ENCODE data around the gene SP7.
"Not testable (repeated sequence)": the region's sequence is repeated elsewhere in the genome, so short reads cannot be mapped to it uniquely, and the experiment has no call there.

GRCh38 chr12:53373554-53374133, 37.5 kb upstream of the SP7 start:
- TF ChIP-seq, protein P1, sequence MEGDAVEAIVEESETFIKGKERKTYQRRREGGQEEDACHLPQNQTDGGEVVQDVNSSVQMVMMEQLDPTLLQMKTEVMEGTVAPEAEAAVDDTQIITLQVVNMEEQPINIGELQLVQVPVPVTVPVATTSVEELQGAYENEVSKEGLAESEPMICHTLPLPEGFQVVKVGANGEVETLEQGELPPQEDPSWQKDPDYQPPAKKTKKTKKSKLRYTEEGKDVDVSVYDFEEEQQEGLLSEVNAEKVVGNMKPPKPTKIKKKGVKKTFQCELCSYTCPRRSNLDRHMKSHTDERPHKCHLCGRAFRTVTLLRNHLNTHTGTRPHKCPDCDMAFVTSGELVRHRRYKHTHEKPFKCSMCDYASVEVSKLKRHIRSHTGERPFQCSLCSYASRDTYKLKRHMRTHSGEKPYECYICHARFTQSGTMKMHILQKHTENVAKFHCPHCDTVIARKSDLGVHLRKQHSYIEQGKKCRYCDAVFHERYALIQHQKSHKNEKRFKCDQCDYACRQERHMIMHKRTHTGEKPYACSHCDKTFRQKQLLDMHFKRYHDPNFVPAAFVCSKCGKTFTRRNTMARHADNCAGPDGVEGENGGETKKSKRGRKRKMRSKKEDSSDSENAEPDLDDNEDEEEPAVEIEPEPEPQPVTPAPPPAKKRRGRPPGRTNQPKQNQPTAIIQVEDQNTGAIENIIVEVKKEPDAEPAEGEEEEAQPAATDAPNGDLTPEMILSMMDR (IDR thresholded peaks at IDR 0.05; ENCODE audit: low read length), result not testable (repeated sequence)
- not testable (repeated sequence) for TF ChIP-seq EZH2 (optimal IDR thresholded peaks at IDR 0.05; ENCODE audit: low read depth, low read length); EZH2phosphoT487 (IDR thresholded peaks at IDR 0.05; ENCODE audit: low read length)
